ENCODE measurements around the gene SLC12A6.
A peak's percentile ranks its signal among the peaks of the same experiment; 100 is the strongest.
"Not testable (repeated sequence)": the region's sequence is repeated elsewhere in the genome, so short reads cannot be mapped to it uniquely, and the experiment has no call there.

SLC12A6 gene

DNA sequence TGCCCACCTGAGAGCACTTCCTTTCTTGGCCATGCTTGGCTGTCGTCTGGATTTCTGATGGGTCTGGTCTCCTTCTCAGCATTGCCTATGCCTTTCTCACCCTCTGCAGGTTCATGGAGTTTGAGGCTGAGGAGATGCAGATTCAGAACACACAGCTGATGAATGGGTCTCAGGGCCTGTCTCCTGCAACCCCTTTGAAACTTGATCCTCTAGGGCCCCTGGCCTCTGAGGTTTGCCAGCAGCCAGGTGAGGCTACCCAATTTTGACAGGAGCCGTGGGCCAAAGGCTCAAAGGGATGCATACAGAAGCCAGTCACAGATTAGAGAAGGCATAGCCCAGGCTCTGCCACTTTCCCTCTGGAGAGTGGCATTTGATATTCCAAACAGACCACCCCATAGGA is 16.0 kb upstream of the SLC12A6 start:
- TF ChIP-seq ZFX (IDR thresholded peaks at IDR 0.05; ENCODE audit: borderline replicate concordance), result no peak
- TF ChIP-seq, protein P1, sequence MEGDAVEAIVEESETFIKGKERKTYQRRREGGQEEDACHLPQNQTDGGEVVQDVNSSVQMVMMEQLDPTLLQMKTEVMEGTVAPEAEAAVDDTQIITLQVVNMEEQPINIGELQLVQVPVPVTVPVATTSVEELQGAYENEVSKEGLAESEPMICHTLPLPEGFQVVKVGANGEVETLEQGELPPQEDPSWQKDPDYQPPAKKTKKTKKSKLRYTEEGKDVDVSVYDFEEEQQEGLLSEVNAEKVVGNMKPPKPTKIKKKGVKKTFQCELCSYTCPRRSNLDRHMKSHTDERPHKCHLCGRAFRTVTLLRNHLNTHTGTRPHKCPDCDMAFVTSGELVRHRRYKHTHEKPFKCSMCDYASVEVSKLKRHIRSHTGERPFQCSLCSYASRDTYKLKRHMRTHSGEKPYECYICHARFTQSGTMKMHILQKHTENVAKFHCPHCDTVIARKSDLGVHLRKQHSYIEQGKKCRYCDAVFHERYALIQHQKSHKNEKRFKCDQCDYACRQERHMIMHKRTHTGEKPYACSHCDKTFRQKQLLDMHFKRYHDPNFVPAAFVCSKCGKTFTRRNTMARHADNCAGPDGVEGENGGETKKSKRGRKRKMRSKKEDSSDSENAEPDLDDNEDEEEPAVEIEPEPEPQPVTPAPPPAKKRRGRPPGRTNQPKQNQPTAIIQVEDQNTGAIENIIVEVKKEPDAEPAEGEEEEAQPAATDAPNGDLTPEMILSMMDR (IDR thresholded peaks at IDR 0.05), result no peak
- H3K27ac ChIP-seq, result no peak overlapping the region

DNA sequence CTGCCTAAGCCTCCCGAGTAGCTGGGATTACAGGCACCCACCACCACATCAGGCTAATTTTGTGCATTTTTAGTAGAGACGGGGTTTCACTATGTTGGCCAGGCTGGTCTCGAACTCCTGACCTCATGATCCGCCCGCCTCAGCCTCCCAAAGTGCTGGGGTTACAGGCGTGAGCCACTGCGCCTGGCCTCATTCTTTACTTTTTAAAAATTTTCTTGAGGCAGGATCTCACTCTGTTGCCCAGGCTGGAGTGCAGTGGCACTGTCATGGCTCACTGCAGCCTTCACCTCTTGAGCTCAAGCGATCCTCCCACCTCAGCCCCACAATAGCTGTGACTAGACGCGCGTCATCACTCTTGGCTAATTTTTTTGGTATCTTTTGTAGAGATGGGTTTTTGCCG is 15.4 kb upstream of the SLC12A6 start:
- H3K27ac ChIP-seq, result not testable (repeated sequence)

DNA sequence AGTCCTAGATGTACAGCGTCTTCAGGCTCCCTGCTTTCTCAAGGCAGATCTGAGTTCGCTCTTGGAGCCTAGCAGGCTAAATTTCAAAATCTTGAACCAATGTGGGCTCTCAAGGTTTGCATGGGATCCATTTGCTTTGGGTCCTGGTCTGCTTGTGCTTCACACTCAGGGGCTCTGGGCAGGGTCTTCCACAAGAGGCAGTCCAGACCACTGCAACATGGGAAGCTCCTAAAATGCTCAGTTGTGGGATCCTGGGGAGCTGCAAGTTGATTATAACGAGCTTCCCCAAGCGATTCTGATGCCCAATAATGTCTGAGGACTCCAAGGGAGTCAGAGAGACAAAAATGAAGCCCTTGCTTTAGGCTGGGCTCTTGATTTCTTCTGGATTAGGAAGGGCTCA is 12.2 kb upstream of the SLC12A6 start:
- H3K27ac ChIP-seq, result no peak overlapping the region
- TF ChIP-seq, protein P1 (IDR thresholded peaks at IDR 0.05), result no peak
- no peak for TF ChIP-seq ZFX (IDR thresholded peaks at IDR 0.05; ENCODE audit: borderline replicate concordance)

DNA sequence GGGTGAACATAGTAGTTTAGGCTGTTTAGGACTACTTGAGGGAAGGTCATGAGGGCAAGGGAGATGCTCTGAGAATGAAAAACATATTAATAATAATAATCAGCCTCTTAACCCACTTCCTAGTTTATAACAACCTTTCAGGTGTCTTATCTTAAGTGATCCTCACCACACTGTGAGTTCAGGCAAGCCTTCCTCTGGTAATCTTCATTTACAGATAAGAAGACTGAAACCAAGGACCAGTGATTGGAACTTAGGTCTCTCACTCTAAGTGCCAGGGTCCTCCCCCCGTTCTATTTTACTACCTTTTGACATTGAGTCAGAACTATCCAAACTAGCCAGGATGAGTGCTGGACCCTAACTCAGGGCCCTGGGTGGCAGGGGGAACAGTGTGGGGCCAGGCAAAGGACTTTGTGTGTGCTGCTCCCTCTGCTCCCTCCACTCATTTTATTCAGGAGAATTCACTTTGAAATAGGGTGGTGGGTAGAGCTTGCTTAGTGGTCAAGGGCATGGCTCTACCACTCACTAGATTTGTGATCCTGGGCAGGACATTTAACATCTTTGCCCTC is 11.2 kb upstream of the SLC12A6 start:
- no peak for TF ChIP-seq ZFX (IDR thresholded peaks at IDR 0.05; ENCODE audit: borderline replicate concordance)
- H3K27ac ChIP-seq, result no peak overlapping the region

DNA sequence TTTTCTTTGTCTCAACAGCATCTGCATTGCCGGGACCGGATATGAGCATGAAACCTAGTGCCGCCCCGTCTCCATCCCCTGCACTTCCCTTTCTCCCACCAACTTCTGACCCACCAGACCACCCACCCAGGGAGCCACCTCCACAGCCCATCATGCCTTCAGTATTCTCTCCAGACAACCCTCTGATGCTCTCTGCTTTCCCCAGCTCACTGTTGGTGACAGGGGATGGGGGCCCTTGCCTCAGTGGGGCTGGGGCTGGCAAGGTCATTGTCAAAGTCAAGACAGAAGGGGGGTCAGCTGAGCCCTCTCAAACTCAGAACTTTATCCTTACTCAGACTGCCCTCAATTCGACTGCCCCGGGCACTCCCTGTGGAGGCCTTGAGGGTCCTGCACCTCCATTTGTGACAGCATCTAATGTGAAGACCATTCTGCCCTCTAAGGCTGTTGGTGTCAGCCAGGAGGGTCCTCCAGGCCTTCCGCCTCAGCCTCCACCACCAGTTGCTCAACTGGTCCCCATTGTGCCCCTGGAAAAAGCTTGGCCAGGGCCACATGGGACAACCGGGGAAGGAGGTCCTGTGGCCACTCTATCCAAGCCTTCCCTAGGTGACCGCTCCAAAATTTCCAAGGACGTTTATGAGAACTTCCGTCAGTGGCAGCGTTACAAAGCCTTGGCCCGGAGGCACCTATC is 10.5 kb upstream of the SLC12A6 start:
- TF ChIP-seq, protein P1 (IDR thresholded peaks at IDR 0.05), result no peak
- TF ChIP-seq ZFX (IDR thresholded peaks at IDR 0.05; ENCODE audit: borderline replicate concordance), result no peak
- H3K27ac ChIP-seq, result no peak overlapping the region

DNA sequence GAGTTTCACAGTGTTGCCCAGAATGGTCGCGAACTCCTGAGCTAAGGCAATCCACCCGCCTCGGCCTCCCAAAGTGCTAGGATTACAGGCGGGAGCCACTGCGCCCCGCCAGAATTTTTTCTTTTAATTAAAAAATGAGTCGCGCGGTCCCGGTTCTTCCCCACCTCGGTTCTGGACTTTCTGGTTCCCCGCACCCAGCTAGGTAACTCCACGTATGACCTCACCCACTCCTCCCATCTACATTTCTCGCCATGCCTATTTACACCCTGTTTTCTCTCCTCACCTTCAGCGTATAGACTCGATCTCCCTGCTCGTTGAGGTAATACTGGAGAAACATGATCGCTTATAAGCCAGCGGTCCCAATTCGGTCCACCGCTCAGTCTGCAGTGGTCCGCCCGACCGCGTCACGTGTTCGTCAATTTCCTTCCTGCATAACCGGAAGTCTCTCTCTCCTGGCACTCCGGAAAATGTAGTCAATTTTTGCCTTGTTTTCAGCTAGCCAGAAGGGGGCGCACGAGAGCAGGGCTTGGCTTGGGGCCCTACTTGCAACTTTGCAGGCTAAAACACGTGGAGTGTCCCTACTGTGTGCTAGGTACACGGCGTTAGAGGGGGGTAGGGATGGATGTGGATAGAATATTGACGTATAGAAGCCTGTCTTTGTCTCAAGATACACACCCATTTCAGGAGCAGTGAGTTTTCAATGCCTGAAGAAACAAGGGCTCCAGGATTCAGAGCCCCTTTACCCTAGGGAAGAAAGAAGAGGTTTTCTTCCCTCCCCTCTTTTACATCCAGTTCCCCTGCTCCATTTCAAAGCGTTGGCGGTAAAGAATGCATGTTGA is 5.4 kb upstream of the SLC12A6 start, which contains the start of the genes NOP10 and NUTM1:
Gene NOP10, minus strand, starts transcription at position 400 of the 839 bp plus-strand sequence. Its CDS starts 63 bp downstream, at position 337.
Gene NUTM1, plus strand, starts transcription at position 579 of the 839 bp plus-strand sequence. CDS start 382 bp downstream, outside the sequence.
- peak within 1 kb of the TSS; percentile 92 for H3K27ac ChIP-seq
- TF ChIP-seq ZFX (IDR thresholded peaks at IDR 0.05; ENCODE audit: borderline replicate concordance), result no peak
- TF ChIP-seq, protein P1 (IDR thresholded peaks at IDR 0.05), result peak; percentile 96

DNA sequence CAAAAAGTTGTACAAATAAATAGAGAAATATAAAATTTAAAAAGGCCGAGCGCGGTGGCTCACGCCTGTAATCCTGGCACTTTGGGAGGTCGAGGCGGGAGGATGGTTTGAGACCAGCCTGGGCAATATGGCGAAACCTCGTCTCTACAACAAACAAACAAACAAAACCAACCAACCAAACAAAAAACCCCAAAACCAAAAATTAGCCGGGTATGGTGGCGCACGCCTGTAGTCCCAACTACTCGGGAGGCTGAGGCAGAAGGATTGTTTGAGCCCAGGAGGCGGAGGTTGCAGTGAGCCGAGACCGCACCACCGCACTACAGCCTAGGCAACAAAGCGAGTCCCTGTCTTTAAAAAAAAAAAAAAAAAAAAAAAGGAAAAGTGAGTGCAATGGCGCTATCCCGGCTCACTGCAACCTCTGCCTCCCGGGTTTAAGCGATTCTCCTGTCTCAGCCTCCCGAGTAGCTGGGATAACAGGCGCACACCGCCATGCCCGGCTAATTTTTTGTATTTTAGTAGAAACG is 4.7 kb upstream of the SLC12A6 start:
- H3K27ac ChIP-seq, result peak overlapping the region; percentile 92

DNA sequence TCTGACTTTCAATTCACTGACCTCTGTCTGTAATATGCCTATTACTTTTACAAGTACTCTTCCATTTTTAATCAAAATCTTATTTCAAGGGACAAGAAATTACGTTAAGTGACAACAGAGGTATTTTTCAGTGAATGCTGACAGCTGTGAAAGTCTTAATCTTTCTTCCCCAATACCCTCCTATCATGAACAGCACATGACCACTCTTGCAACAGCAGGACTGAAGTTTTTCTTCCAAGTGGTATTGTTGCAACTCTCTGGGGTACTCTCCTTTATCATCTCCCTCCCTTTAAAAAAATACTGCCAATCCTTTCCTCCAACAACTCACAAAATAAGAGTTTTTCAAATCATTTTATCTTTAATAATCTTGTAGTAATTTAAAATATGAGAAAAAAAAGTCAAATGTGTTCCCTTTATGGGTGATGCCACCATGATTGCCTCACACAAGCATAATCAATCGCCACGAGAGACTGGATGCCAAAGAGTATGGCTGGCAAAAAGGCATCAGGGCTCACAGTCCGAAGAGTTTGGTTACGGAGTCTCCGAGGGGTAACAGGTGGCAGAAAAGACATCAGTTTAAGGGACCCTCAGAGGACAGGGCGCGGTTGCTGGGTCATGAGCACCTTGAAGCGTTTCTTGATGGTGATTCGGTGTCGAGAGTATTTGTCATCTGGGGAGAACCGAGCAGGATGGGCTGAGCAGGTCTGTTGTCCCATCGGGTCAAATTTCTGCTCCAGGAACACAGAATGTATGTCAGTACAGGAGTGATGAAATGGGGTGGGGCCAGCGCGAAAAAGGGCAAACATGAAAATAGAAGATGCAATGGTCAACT is 4.0 kb upstream of the SLC12A6 start:
- peak overlapping the region; percentile 92 for H3K27ac ChIP-seq

More for the DNA sequence above, 4.0 kb upstream of the SLC12A6 start:
- no peak for TF ChIP-seq ZFX (IDR thresholded peaks at IDR 0.05; ENCODE audit: borderline replicate concordance)
- TF ChIP-seq, protein P1 (IDR thresholded peaks at IDR 0.05), result no peak
